Activated naive CD4-positive, alpha-beta T cell treated with anti-CD3 and anti-CD28 coated beads, Interleukin-2, amount 50 U/mL, for 24 hours (primary cell): ENCODE results near the gene TBC1D5.

Source experiments
- H3K27ac Mint-ChIP-seq: one replicate; pipeline ENCODE4 v1.8.0; 2021; ENCODE audit warnings: mild to moderate bottlenecking, mixed read lengths
- H3K27me3 Mint-ChIP-seq: one replicate; pipeline ENCODE4 v1.8.0; 2021; ENCODE audit warnings: mixed read lengths
- H3K36me3 Mint-ChIP-seq: one replicate; pipeline ENCODE4 v1.8.0; 2021; ENCODE audit warnings: mixed read lengths
- H3K4me1 Mint-ChIP-seq: one replicate; pipeline ENCODE4 v1.8.0; 2021; ENCODE audit warnings: mixed read lengths
- H3K4me3 Mint-ChIP-seq: one replicate; pipeline ENCODE4 v1.8.0; 2021; ENCODE audit warnings: mild to moderate bottlenecking, mixed read lengths
- H3K9me3 Mint-ChIP-seq: one replicate; pipeline ENCODE4 v1.8.0; 2021; ENCODE audit warnings: mixed read lengths

The TBC1D5 gene

DNA sequence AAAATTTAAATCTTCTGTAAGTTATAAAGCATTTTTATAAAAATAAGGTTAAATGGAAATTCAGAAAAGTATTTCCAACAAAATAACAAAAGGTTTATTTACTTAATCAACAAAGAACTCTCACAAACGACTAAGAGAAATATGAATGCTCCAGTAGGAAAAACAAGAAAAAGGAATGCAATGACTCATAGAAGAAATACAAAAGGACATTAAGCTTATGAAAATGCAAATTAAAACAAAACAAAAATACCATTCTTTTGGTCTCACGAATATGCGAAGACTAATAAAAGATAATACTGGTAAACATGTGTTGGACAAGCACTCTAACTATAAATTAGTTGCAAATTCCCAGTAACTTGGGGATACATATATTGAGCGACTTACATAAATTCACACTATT, 17.5 kb upstream of the TBC1D5 start:
- Mint-ChIP-seq H3K4me3 (no peak overlapping the region), H3K27ac (no peak overlapping the region), H3K36me3 (no peaks in the 10 kb centered on the region), H3K9me3 (no peaks in the 10 kb centered on the region), H3K4me1 (peaks cover 10% of the 10 kb centered on the region), H3K27me3 (no peaks in the 10 kb centered on the region)

DNA sequence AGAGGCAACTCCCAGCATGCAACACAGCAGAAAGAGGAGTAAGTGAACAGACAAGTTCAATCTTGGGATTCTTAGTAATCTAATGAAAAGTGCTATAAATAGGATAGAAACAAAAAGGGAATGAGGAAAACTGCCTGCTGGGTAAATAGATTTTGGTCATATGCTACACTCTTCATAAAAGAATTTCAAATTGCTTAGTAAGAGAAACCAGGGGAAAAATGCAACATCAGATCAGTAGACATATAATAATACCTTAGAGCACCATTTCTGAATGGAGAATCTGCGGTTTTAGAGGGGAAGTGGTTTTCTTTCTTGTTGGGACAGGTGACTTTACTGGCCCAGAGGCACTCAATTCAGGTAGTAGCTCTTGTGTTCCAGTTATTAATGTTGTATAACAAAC, 13.4 kb upstream of the TBC1D5 start:
- Mint-ChIP-seq H3K9me3 (no peaks in the 10 kb centered on the region), H3K27me3 (no peaks in the 10 kb centered on the region), H3K4me1 (peaks cover 10% of the 10 kb centered on the region), H3K36me3 (no peaks in the 10 kb centered on the region), H3K27ac (no peak overlapping the region), H3K4me3 (no peak overlapping the region)

- Mint-ChIP-seq H3K4me1 (peaks cover 23% of the 10 kb centered on the region), H3K27me3 (no peaks in the 10 kb centered on the region), H3K4me3 (no peak overlapping the region), H3K36me3 (no peaks in the 10 kb centered on the region), H3K27ac (no peak overlapping the region), H3K9me3 (no peaks in the 10 kb centered on the region)
Observed at GRCh38 chr3:17753632-17753992, 11.2 kb upstream of the TBC1D5 start.

- no peak overlapping the region for H3K4me3 Mint-ChIP-seq
- H3K9me3 Mint-ChIP-seq = no peaks in the 10 kb centered on the region
- H3K4me1 Mint-ChIP-seq = peaks cover 23% of the 10 kb centered on the region
- no peaks in the 10 kb centered on the region for H3K27me3 Mint-ChIP-seq
- no peak overlapping the region for H3K27ac Mint-ChIP-seq
- H3K36me3 Mint-ChIP-seq = no peaks in the 10 kb centered on the region
Observed at GRCh38 chr3:17752876-17753631, 10.6 kb upstream of the TBC1D5 start.

GRCh38 chr3:17752436-17752835, 10.0 kb upstream of the TBC1D5 start:
- peaks cover under 1% of the 10 kb centered on the region for H3K36me3 Mint-ChIP-seq
- no peaks in the 10 kb centered on the region for H3K27me3 Mint-ChIP-seq
- no peak overlapping the region for H3K27ac Mint-ChIP-seq
- H3K4me1 Mint-ChIP-seq = peaks cover 27% of the 10 kb centered on the region
- no peaks in the 10 kb centered on the region for H3K9me3 Mint-ChIP-seq
- no peak overlapping the region for H3K4me3 Mint-ChIP-seq

DNA sequence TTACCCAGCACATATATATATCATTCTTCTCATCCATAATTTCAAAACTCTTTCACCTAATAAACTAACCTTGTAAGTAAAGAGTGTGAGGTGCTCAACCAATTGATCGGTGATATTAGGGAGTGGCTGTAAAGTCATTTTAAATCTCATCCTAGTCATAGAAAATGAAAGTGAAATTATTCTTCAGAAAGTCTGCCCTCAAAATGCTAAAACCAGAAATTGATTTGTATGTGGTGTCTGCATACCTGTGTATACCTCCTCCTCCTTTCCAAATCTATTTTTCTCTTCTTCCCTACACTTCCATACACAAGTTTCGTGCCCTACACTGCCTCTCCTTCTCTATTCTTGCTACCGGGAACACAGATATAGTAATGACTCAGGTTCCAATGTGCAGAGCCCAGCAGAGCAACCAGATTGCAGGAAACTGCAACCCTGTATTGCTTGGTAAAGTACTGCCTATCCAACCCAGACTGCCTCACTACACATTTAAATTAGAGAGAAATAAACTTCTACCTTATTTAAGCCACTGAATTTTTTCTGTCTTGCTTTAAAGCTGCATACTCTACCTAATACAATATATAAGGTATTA, 7.4 kb upstream of the TBC1D5 start:
- Mint-ChIP-seq H3K27me3 (no peaks in the 10 kb centered on the region), H3K27ac (no peak overlapping the region), H3K4me3 (peak overlapping the region; percentile 78), H3K9me3 (no peaks in the 10 kb centered on the region), H3K4me1 (peaks cover 19% of the 10 kb centered on the region), H3K36me3 (peaks cover 1% of the 10 kb centered on the region)

- Mint-ChIP-seq H3K27me3 (no peaks in the 10 kb centered on the region), H3K9me3 (no peaks in the 10 kb centered on the region), H3K36me3 (peaks cover 1% of the 10 kb centered on the region), H3K27ac (no peak overlapping the region), H3K4me3 (peak overlapping the region; percentile 78), H3K4me1 (peaks cover 19% of the 10 kb centered on the region)
Observed at GRCh38 chr3:17749281-17749680, 6.8 kb upstream of the TBC1D5 start.

DNA sequence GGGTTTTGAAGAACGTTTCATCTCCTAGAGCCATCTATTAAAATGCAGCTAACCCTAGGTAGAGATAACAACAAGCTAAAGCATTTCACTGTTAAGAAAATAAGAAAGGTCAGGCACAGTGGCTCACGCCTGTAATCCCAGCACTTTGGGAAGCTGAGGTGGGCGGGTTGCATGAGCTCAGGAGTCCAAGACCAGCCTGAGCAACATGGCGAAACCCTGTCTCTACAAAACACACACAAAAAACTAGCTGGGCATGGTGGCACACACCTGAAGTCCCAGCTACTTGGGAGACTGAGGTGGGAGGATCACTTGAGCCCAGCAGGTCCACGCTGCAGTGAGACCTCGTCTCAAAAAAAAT, 5.4 kb upstream of the TBC1D5 start:
- H3K4me1 Mint-ChIP-seq = peaks cover 26% of the 10 kb centered on the region
- H3K27ac Mint-ChIP-seq = no peak overlapping the region
- H3K9me3 Mint-ChIP-seq = no peaks in the 10 kb centered on the region

GRCh38 chr3:17747174-17747889, 4.9 kb upstream of the TBC1D5 start:
- Mint-ChIP-seq H3K9me3 (no peaks in the 10 kb centered on the region), H3K27ac (peak overlapping the region; percentile 30), H3K4me1 (peaks cover 26% of the 10 kb centered on the region), H3K4me3 (no peak overlapping the region), H3K27me3 (no peaks in the 10 kb centered on the region), H3K36me3 (peaks cover 1% of the 10 kb centered on the region)

More for the DNA sequence above, 5.4 kb upstream of the TBC1D5 start:
- peaks cover 1% of the 10 kb centered on the region for H3K36me3 Mint-ChIP-seq
- no peaks in the 10 kb centered on the region for H3K27me3 Mint-ChIP-seq
- H3K4me3 Mint-ChIP-seq = no peak overlapping the region

- H3K36me3 Mint-ChIP-seq = peaks cover 1% of the 10 kb centered on the region
- no peak overlapping the region for H3K4me3 Mint-ChIP-seq
- H3K27me3 Mint-ChIP-seq = no peaks in the 10 kb centered on the region
- no peak overlapping the region for H3K27ac Mint-ChIP-seq
- H3K4me1 Mint-ChIP-seq = peaks cover 31% of the 10 kb centered on the region
- no peaks in the 10 kb centered on the region for H3K9me3 Mint-ChIP-seq
Observed at GRCh38 chr3:17745894-17746293, 3.5 kb upstream of the TBC1D5 start.

DNA sequence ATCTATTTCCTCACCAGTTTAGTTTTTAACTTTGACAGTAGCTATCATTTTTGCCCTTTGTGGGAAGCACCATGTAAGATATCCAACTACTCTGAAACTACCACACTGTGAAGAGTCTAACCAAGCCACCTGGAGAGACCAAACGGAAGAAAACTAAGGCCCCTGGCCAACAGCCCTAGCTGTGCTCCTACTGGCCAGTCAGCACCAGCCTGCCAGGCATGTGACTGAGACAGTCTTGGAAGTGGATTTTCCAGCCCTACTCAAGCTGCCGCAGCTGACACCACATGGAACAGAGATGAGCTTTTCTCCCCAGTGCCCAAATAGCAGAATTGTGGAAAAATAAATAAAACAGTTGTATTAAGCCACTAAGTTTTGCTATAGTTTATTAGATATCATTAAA, 2.9 kb upstream of the TBC1D5 start:
- Mint-ChIP-seq H3K4me1 (peaks cover 36% of the 10 kb centered on the region), H3K4me3 (no peak overlapping the region), H3K27me3 (no peaks in the 10 kb centered on the region), H3K27ac (no peak overlapping the region), H3K36me3 (peaks cover 1% of the 10 kb centered on the region), H3K9me3 (no peaks in the 10 kb centered on the region)

DNA sequence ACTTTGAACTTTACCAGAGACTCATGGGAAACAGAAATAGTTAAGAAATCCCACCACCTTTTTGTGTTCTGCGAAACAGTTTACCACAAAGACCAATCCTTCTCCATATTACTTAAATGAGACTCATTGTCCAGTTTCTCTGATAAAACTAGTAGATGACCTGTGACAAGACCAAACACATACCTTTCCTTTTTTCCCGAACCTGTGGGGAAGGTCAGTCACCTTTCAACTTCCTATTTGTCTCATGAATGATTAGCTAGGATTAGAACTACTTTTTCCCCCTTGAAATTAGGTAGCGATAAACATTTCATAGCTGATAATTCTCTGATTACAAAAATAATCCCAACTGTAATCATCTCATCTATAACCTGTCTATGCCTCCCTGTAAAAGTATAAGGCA, 2.3 kb upstream of the TBC1D5 start:
- Mint-ChIP-seq H3K4me3 (no peak overlapping the region), H3K9me3 (no peaks in the 10 kb centered on the region), H3K4me1 (peaks cover 32% of the 10 kb centered on the region), H3K27me3 (no peaks in the 10 kb centered on the region), H3K27ac (no peak overlapping the region), H3K36me3 (peaks cover 1% of the 10 kb centered on the region)

- H3K27me3 Mint-ChIP-seq = no peaks in the 10 kb centered on the region
- peak overlapping the region; percentile 90 for H3K4me3 Mint-ChIP-seq
- peak overlapping the region; percentile 88 for H3K27ac Mint-ChIP-seq
- peaks cover 32% of the 10 kb centered on the region for H3K4me1 Mint-ChIP-seq
- no peaks in the 10 kb centered on the region for H3K9me3 Mint-ChIP-seq
- peaks cover 1% of the 10 kb centered on the region for H3K36me3 Mint-ChIP-seq
Observed at GRCh38 chr3:17743658-17743995, 1.2 kb upstream of the TBC1D5 start.

DNA sequence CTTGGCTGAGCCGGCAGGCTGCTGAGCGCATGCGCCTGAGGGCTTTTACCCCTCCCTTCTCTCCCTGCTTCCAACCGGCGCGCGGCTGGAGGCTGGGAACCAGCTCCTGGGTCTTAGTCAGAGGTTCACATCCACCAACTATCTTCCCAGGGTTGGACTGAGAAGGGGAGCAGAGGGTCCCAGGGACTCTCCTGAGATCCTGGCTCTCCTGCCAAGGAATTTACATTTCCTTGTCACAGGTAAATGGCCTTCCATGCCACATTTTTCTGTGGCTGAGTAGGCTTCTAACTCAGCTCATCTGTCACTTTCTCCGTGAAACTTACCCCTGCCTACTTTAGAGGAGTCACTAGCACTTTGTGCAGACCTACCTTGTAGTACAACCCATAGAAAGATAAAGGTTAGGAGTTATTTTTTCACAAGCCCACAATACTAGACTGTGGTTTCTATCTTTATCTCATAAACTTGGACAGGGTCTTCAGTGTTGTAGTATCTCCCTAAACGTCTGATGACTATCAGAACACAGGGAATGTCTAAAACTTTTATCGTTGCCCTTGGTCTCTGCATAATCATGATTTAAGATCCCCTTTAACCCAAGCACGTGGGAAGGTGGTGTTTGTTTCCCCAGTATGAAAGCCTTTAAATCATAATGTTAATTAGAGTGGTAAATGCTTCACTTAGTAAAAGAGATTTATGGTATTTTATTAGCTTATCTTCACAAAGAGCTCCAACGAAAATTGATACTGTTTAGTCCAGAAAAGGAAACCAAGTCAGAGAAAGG, 638 bp upstream of the TBC1D5 start:
- Mint-ChIP-seq H3K4me1 (peaks cover 36% of the 10 kb centered on the region), H3K27me3 (no peaks in the 10 kb centered on the region), H3K36me3 (peaks cover 1% of the 10 kb centered on the region), H3K4me3 (peak overlapping the region; percentile 90), H3K27ac (peak overlapping the region; percentile 88), H3K9me3 (no peaks in the 10 kb centered on the region)

DNA sequence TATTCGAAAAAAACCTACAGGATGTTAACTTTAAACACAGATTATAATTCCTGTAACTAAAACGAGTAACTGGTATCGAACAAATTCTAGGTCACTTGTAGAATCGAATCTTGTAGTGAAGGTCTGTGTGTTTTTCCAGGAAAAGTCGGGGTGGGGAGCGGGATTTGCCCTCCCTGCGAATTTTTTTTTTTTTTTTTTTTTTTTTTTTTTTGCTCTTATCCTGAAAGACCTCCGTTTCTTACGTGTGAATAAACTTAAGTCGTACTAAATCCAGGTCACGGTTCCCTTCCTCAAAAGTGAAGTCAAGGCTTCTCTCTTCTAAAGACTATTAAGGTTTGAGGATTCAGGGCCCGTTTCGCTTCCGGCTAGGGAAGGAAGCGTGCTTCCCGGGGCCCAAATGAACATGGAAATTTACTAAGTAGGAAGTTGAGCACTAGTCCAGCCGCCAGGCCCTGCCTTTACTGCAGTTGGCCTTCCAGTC, 770 bp downstream of the TBC1D5 start:
- Mint-ChIP-seq H3K27me3 (no peaks in the 10 kb centered on the region), H3K9me3 (no peaks in the 10 kb centered on the region), H3K36me3 (no peaks in the 10 kb centered on the region), H3K27ac (peak overlapping the region; percentile 95), H3K4me3 (peak overlapping the region; percentile 90), H3K4me1 (peaks cover 39% of the 10 kb centered on the region)
